ENCODE measurements around the gene LST1. TPM values are rescaled to one million over a fixed set of nuclear protein-coding genes. Genes with fewer than 3 reads are reported as not detected.

LST1 gene
- total RNA-seq, 1 experiment from 2014 or later = not detected

DNA sequence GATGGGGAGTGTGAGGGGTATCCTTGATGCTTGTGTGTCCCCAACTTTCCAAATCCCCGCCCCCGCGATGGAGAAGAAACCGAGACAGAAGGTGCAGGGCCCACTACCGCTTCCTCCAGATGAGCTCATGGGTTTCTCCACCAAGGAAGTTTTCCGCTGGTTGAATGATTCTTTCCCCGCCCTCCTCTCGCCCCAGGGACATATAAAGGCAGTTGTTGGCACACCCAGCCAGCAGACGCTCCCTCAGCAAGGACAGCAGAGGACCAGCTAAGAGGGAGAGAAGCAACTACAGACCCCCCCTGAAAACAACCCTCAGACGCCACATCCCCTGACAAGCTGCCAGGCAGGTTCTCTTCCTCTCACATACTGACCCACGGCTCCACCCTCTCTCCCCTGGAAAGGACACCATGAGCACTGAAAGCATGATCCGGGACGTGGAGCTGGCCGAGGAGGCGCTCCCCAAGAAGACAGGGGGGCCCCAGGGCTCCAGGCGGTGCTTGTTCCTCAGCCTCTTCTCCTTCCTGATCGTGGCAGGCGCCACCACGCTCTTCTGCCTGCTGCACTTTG, 10.7 kb upstream of the LST1 start, which contains the start of gene TNF:
Gene TNF (plus strand): TSS at position 231 of the 567 bp plus-strand sequence. CDS start 177 bp downstream, at position 408.
- POLR2A ChIA-PET = interaction anchor here (1.4 kb wide), 1 partner anchor 16 kb away, joined by 3 read pairs; no protein-coding TSS in a partner anchor

DNA sequence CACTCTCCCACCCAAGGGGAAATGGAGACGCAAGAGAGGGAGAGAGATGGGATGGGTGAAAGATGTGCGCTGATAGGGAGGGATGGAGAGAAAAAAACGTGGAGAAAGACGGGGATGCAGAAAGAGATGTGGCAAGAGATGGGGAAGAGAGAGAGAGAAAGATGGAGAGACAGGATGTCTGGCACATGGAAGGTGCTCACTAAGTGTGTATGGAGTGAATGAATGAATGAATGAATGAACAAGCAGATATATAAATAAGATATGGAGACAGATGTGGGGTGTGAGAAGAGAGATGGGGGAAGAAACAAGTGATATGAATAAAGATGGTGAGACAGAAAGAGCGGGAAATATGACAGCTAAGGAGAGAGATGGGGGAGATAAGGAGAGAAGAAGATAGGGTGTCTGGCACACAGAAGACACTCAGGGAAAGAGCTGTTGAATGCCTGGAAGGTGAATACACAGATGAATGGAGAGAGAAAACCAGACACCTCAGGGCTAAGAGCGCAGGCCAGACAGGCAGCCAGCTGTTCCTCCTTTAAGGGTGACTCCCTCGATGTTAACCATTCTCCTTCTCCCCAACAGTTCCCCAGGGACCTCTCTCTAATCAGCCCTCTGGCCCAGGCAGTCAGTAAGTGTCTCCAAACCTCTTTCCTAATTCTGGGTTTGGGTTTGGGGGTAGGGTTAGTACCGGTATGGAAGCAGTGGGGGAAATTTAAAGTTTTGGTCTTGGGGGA, 10.0 kb upstream of the LST1 start:
- CTCF ChIA-PET = interaction anchor here (0.6 to 18.9 kb wide), 4 partner anchors 21 to 1010 kb away, joined by 3 to 215 read pairs (median 4); partner anchors contain the start of gene NCR3
- BruUV-seq (replicated peaks) = no TSS peak
- Mint-ChIP-seq H3K9me3 (ENCODE audit: unreplicated experiment) (no peaks in the 10 kb centered on the region), H3K36me3 (ENCODE audit: insufficient read depth, unreplicated experiment) (peaks cover 7% of the 10 kb centered on the region), H3K4me3 (ENCODE audit: unreplicated experiment) (no peak overlapping the region), H3K27ac (ENCODE audit: low read depth, unreplicated experiment) (no peak overlapping the region), H3K4me1 (ENCODE audit: insufficient read depth, unreplicated experiment) (peaks cover 9% of the 10 kb centered on the region), H3K27me3 (ENCODE audit: insufficient read depth, unreplicated experiment) (peaks cover 20% of the 10 kb centered on the region)
- intact Hi-C loops (cut with micrococcal nuclease) = no loop called here
- no peak for DNase-seq (ENCODE audit: unreplicated experiment)
- POLR2A ChIA-PET = no interaction called here
- TF ChIP-seq, protein P1, sequence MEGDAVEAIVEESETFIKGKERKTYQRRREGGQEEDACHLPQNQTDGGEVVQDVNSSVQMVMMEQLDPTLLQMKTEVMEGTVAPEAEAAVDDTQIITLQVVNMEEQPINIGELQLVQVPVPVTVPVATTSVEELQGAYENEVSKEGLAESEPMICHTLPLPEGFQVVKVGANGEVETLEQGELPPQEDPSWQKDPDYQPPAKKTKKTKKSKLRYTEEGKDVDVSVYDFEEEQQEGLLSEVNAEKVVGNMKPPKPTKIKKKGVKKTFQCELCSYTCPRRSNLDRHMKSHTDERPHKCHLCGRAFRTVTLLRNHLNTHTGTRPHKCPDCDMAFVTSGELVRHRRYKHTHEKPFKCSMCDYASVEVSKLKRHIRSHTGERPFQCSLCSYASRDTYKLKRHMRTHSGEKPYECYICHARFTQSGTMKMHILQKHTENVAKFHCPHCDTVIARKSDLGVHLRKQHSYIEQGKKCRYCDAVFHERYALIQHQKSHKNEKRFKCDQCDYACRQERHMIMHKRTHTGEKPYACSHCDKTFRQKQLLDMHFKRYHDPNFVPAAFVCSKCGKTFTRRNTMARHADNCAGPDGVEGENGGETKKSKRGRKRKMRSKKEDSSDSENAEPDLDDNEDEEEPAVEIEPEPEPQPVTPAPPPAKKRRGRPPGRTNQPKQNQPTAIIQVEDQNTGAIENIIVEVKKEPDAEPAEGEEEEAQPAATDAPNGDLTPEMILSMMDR (IDR thresholded peaks at IDR 0.05; ENCODE audit: unreplicated experiment) = no peak

More for the DNA sequence above, 10.7 kb upstream of the LST1 start, which contains the start of gene TNF:
- DNase-seq (ENCODE audit: unreplicated experiment) = no peak
- intact Hi-C loops (cut with micrococcal nuclease) = no loop called here
- Mint-ChIP-seq H3K27me3 (ENCODE audit: insufficient read depth, unreplicated experiment) (peaks cover 20% of the 10 kb centered on the region), H3K27ac (ENCODE audit: low read depth, unreplicated experiment) (no peak within 1 kb of the TSS), H3K9me3 (ENCODE audit: unreplicated experiment) (no peaks in the 10 kb centered on the region), H3K36me3 (ENCODE audit: insufficient read depth, unreplicated experiment) (peaks cover 7% of the 10 kb centered on the region), H3K4me1 (ENCODE audit: insufficient read depth, unreplicated experiment) (peaks cover 6% of the 10 kb centered on the region), H3K4me3 (ENCODE audit: unreplicated experiment) (no peak within 1 kb of the TSS)
- TF ChIP-seq, protein P1 (IDR thresholded peaks at IDR 0.05; ENCODE audit: unreplicated experiment) = no peak
- CTCF ChIA-PET = interaction anchor here (0.6 to 18.9 kb wide), 4 partner anchors 12 to 109 kb away, joined by 3 to 215 read pairs (median 4); partner anchors contain the start of gene NCR3
- no TSS peak for BruUV-seq (replicated peaks)

GRCh38 chr6:31576897-31577578, 9.0 kb upstream of the LST1 start:
- H3K9me3 Mint-ChIP-seq (ENCODE audit: unreplicated experiment) = no peaks in the 10 kb centered on the region
- TF ChIP-seq, protein P1 (IDR thresholded peaks at IDR 0.05; ENCODE audit: unreplicated experiment) = no peak
- no TSS peak for BruUV-seq (replicated peaks)
- H3K4me3 Mint-ChIP-seq (ENCODE audit: unreplicated experiment) = no peak overlapping the region
- DNase-seq (ENCODE audit: unreplicated experiment) = no peak
- H3K27me3 Mint-ChIP-seq (ENCODE audit: insufficient read depth, unreplicated experiment) = peaks cover 20% of the 10 kb centered on the region
- CTCF ChIA-PET = interaction anchor here (0.6 to 18.9 kb wide), 5 partner anchors 20 to 1011 kb away, joined by 3 to 215 read pairs (median 3); partner anchors contain the start of genes ATP6V1G2 and NCR3
- H3K27ac Mint-ChIP-seq (ENCODE audit: low read depth, unreplicated experiment) = no peak overlapping the region
- peaks cover 7% of the 10 kb centered on the region for H3K36me3 Mint-ChIP-seq (ENCODE audit: insufficient read depth, unreplicated experiment)
- H3K4me1 Mint-ChIP-seq (ENCODE audit: insufficient read depth, unreplicated experiment) = peaks cover 17% of the 10 kb centered on the region
- intact Hi-C loops (cut with micrococcal nuclease) = no loop called here
- POLR2A ChIA-PET = interaction anchor here (0.6 kb wide), 1 partner anchor 84 kb away, joined by 3 read pairs; no protein-coding TSS in a partner anchor

Measured in MCF 10A (cell line).